Pancreas (tissue), 10 donors: ENCODE measurements around the gene PRODH2. TPM values are rescaled to one million over a fixed set of nuclear protein-coding genes. Genes with fewer than 3 reads are reported as not detected.

Experiments
- ATAC-seq, 4 donors: fragments of 200-7000 bp; cut with Tn5 transposase; one replicate each; pipeline versions ENCODE4 v1.8.0 to v1.9.1; 2020; ENCODE audit warnings: mild to moderate bottlenecking in 4 of 4, moderate library complexity in 4 of 4
- DNase-seq, 6 donors: peaks; one replicate each; pipeline ENCODE4 v3.0.0-alpha.2; 2020
- FAIRE-seq: peaks from 2 replicates; lab custom pipeline; 2012; peaks lifted over from hg19 to GRCh38; lab: Jason Lieb, UNC
- H3K27ac ChIP-seq, 4 donors: fragments of 200-600 bp; sonication (generic); 1 replicate in 3 of 4; 2 replicates in 1 of 4; pipeline versions ENCODE4 v1.5.0 to v1.8.0; 2020
- H3K27me3 ChIP-seq, 4 donors: fragments of 200-600 bp; one replicate each; pipeline ENCODE4 v1.8.0; 2021
- H3K36me3 ChIP-seq, 3 donors: fragments of 200-600 bp; sonication (generic) in 1 of 3; one replicate each; pipeline versions ENCODE4 v1.5.0 to v1.8.0; 2020 to 2021
- H3K4me1 ChIP-seq, 3 donors: fragments of 200-600 bp; one replicate each; pipeline ENCODE4 v1.8.0; 2021
- H3K4me3 ChIP-seq, 4 donors: fragments of 200-600 bp; sonication (generic) in 2 of 4; one replicate each; pipeline versions ENCODE4 v1.5.0 to v1.8.0; 2020 to 2021
- H3K9me3 ChIP-seq, 4 donors: fragments of 200-600 bp; one replicate each; pipeline ENCODE4 v1.8.0; 2021
- WGBS, 2 donors: extraction: QIAGEN DNeasy Blood & Tissue Kit; methylation state at CpG; one replicate each; pipeline ENCODE4 v1.1.7; 2013; 5-methylcytosine and 5-hydroxymethylcytosine counted together
- intact Hi-C, 3 donors: fragments of 100-400 bp; cut with DNase I; formaldehyde crosslinking; loops; one replicate each; pipeline versions ENCODE4 v1.11.1 to v1.14.2; 2022
- polyA plus RNA-seq, 2 donors: library from polyadenylated mRNA; stranded (reverse); fragments of 200-250 nt; gene quantifications; one replicate each; pipeline ENCODE4 v1.2.3, GENCODE V29; 2013
- total RNA-seq, 6 donors: library from RNA; stranded (reverse); fragmentation: NEBNext Ultra II Directional in 4 of 6; extraction: Animal tissue kit (Norgen Biotek cat#: 25700) in 4 of 6; gene quantifications; one replicate each; pipeline versions ENCODE4 v1.2.1 to v1.2.4, GENCODE V29; 2021 to 2023
- TF ChIP-seq, protein P1 (sequence below), 4 donors: fragments of 200-600 bp; sonication (generic) in 3 of 4; IDR thresholded peaks; one replicate each; pipeline versions ENCODE4 v1.5.0 to v1.8.0; 2021; ENCODE audit warnings: antibody characterized with exemption in 4 of 4
- donor health status: healthy with polysubstance abuse.
- donor health status: DM: no; HTN: no; CAD: no; lungs with moderate emphysema.
- donor health status: DM: no; HTN: no; CAD: no.
- donor health status: control.
- donor health status: control.
- donor health status: Bipolar disorder and iron deficiency.
- donor health status: DM: yes; HTN: yes; CAD: no.
- donor health status: DM: no; HTN: no; CAD: no.
- donor health status: DM: no; HTN: no; CAD: no.
- donor health status: DM: yes; HTN: yes; CAD: no.

Gene PRODH2
- total and polyA plus RNA-seq, 8 donors, result 0.95 to 21.5 (median 4.2) TPM

DNA sequence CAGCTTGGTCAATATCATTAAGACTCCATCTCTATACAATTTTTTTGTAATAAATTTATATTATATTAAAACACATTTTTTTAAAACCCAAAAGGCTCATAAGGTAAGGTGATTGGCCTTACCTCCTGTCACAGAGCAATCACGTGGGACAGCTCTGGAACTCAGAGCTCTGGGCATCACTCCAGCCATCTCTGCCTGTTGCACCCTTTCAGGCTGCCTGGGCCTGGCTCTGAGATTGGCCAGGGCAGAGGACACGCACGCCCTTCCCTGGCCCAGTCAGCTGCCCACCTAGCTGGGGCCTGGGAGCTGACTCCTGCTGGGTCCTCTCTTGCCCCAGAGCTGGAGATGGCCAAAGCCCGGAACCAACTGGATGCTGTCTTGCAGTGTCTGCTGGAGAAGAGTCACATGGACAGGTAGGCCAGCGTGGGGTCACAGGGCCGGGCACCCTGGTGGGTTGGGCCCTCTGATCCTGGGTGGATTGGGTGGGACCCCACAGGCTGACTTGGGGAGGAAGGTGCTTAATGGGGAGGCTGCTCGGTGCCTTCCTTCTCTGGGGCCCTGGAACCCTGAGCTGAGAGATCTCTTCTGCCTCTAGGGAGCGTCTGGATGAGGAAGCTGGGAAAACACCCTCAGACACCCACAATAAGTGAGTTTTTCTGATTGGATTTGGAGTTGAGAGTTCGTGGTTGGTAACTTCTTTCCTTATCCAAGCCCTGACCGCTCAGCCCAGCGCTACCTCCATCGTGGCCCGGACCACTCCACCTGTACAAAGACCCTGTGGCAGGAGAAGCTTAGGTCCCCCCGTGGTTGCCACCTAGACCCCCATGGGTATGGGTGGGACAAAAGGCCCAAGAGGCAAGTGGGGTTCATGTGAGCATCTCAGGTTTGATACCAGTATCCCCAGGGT, 60.6 kb downstream of the PRODH2 start:
- peaks cover 0 to 4% (median 0%) of the 10 kb centered on the region in 3 donors for H3K36me3 ChIP-seq
- no peaks in the 10 kb centered on the region for H3K27me3 ChIP-seq
- intact Hi-C loops, result no loop called here
- H3K4me1 ChIP-seq, result peaks cover 0 to 17% (median 7%) of the 10 kb centered on the region in 3 donors
- no peak for ATAC-seq
- 85 to 89% methylated on average over 14 of the region's 14 CpGs for WGBS, 2 donors
- H3K4me3 ChIP-seq, result no peak overlapping the region
- peak in 1 of 6 donors; percentile 52 for DNase-seq
- TF ChIP-seq, protein P1, sequence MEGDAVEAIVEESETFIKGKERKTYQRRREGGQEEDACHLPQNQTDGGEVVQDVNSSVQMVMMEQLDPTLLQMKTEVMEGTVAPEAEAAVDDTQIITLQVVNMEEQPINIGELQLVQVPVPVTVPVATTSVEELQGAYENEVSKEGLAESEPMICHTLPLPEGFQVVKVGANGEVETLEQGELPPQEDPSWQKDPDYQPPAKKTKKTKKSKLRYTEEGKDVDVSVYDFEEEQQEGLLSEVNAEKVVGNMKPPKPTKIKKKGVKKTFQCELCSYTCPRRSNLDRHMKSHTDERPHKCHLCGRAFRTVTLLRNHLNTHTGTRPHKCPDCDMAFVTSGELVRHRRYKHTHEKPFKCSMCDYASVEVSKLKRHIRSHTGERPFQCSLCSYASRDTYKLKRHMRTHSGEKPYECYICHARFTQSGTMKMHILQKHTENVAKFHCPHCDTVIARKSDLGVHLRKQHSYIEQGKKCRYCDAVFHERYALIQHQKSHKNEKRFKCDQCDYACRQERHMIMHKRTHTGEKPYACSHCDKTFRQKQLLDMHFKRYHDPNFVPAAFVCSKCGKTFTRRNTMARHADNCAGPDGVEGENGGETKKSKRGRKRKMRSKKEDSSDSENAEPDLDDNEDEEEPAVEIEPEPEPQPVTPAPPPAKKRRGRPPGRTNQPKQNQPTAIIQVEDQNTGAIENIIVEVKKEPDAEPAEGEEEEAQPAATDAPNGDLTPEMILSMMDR (IDR thresholded peaks at IDR 0.05), result no peak
- FAIRE-seq, result no peak
- H3K9me3 ChIP-seq, result no peaks in the 10 kb centered on the region
- no peak overlapping the region for H3K27ac ChIP-seq

DNA sequence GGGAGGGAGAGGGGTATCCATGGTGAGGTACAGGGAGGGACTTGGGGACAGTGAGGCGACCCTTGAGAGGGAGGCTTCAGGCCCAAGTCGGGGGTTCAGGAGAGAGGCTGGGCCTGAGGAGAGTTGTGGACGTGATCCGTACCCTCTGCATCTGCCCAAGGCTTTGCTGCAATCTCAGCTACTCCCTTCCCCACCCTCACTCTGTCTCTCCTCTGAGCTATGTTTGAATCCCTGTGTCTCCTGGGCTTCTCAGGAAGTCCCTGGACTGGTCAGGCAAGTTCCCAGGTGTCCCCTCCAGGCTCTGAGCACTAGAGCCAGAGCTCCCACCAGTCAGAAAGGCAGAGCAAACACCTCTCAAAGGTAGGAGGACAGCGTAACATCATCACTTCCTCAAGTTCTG, 62.5 kb downstream of the PRODH2 start:
- 86 to 97% methylated on average over 5 of the region's 5 CpGs for WGBS, 2 donors
- ATAC-seq (no peak), FAIRE-seq (no peak), DNase-seq (no peak)
- Histone ChIP-seq H3K27ac (no peak overlapping the region), H3K9me3 (no peaks in the 10 kb centered on the region), H3K27me3 (no peaks in the 10 kb centered on the region), H3K4me1 (peaks cover 0 to 18% (median 4%) of the 10 kb centered on the region in 3 donors), H3K4me3 (no peak overlapping the region), H3K36me3 (peaks cover 0 to 4% (median 0%) of the 10 kb centered on the region in 3 donors)
- intact Hi-C loops, result no loop called here
- TF ChIP-seq, protein P1 (IDR thresholded peaks at IDR 0.05), result no peak

Other genes starting within 250 kb of the PRODH2 start
- gene ATP4A, start 249.2 kb downstream of the PRODH2 start, total RNA-seq, result 1 to 10 TPM in 4 of 6 donors, under 1 TPM in 2; 0.28 to 3.0 (median 2.0) TPM
- gene ATP4A, start 249.2 kb downstream of the PRODH2 start, polyA plus RNA-seq, result 10 to 100 TPM in 1 of 2 donors, 1 to 10 TPM in 1; 6.0 to 10.8 TPM
- not detected for gene PMIS2, start 226.7 kb downstream of the PRODH2 start, total RNA-seq
- not detected for gene PMIS2, start 226.7 kb downstream of the PRODH2 start, polyA plus RNA-seq
- 10 to 100 TPM in 1 of 6 donors, 1 to 10 TPM in 5; 5.6 to 10.6 (median 6.5) TPM for gene HAUS5, start 200.1 kb downstream of the PRODH2 start, total RNA-seq
- 10 to 100 TPM; 22.1 to 22.5 TPM for gene HAUS5, start 200.1 kb downstream of the PRODH2 start, polyA plus RNA-seq
- gene RBM42, start 183.8 kb downstream of the PRODH2 start, total RNA-seq, result 10 to 100 TPM; 18.2 to 34.0 (median 28.3) TPM
- gene RBM42, start 183.8 kb downstream of the PRODH2 start, polyA plus RNA-seq, result 10 to 100 TPM; 38.1 to 38.6 TPM
- gene ETV2, start 171.1 kb downstream of the PRODH2 start, total RNA-seq, result 1 to 10 TPM in 3 of 6 donors, under 1 TPM in 3; 0.32 to 1.5 (median 0.99) TPM
- 1 to 10 TPM; 1.5 to 4.1 TPM for gene ETV2, start 171.1 kb downstream of the PRODH2 start, polyA plus RNA-seq
- 100 to 1,000 TPM; 119 to 164 (median 147) TPM for gene COX6B1, start 164.5 kb downstream of the PRODH2 start, total RNA-seq
- gene COX6B1, start 164.5 kb downstream of the PRODH2 start, polyA plus RNA-seq, result 100 to 1,000 TPM; 328 to 491 TPM
- not detected for gene UPK1A, start 146.3 kb downstream of the PRODH2 start, total RNA-seq
- under 1 TPM in 1 of 2 donors, not detected in 1; 0.16 TPM for gene UPK1A, start 146.3 kb downstream of the PRODH2 start, polyA plus RNA-seq
- under 1 TPM in 1 of 6 donors, not detected in 5; 0.13 TPM for gene ZBTB32, start 108.3 kb downstream of the PRODH2 start, total RNA-seq
- gene ZBTB32, start 108.3 kb downstream of the PRODH2 start, polyA plus RNA-seq, result under 1 TPM in 1 of 2 donors, not detected in 1; 0.14 TPM
- 10 to 100 TPM; 16.7 to 28.4 (median 23.8) TPM for gene KMT2B, start 94.8 kb downstream of the PRODH2 start, total RNA-seq
- gene KMT2B, start 94.8 kb downstream of the PRODH2 start, polyA plus RNA-seq, result 10 to 100 TPM; 56.0 to 59.9 TPM
- 1 to 10 TPM; 1.3 to 9.4 (median 6.4) TPM for gene IGFLR1, start 70.4 kb downstream of the PRODH2 start, total RNA-seq
- gene IGFLR1, start 70.4 kb downstream of the PRODH2 start, polyA plus RNA-seq, result 10 to 100 TPM in 1 of 2 donors, 1 to 10 TPM in 1; 7.4 to 17.3 TPM
- 10 to 100 TPM in 5 of 6 donors, 1 to 10 TPM in 1; 9.7 to 14.3 (median 11.7) TPM for gene U2AF1L4, start 67.4 kb downstream of the PRODH2 start, total RNA-seq
- 100 to 1,000 TPM in 1 of 2 donors, 10 to 100 TPM in 1; 62.7 to 124 TPM for gene U2AF1L4, start 67.4 kb downstream of the PRODH2 start, polyA plus RNA-seq
- 10 to 100 TPM; 26.7 to 38.2 (median 35.1) TPM for gene PSENEN, start 67.2 kb downstream of the PRODH2 start, total RNA-seq
- 10 to 100 TPM; 53.5 to 64.6 TPM for gene PSENEN, start 67.2 kb downstream of the PRODH2 start, polyA plus RNA-seq
- gene LIN37, start 64.3 kb downstream of the PRODH2 start, total RNA-seq, result 1 to 10 TPM; 1.7 to 5.5 (median 3.7) TPM
- gene LIN37, start 64.3 kb downstream of the PRODH2 start, polyA plus RNA-seq, result 10 to 100 TPM; 41.2 to 44.0 TPM
- 10 to 100 TPM in 3 of 6 donors, 1 to 10 TPM in 3; 3.4 to 16.4 (median 11.7) TPM for gene HSPB6, start 55.8 kb downstream of the PRODH2 start, total RNA-seq
- 10 to 100 TPM; 42.2 to 59.8 TPM for gene HSPB6, start 55.8 kb downstream of the PRODH2 start, polyA plus RNA-seq
- gene PROSER3, start 54.7 kb downstream of the PRODH2 start, total RNA-seq, result 1 to 10 TPM; 7.2 to 9.9 (median 8.6) TPM
- 10 to 100 TPM in 1 of 2 donors, 1 to 10 TPM in 1; 7.8 to 19.6 TPM for gene PROSER3, start 54.7 kb downstream of the PRODH2 start, polyA plus RNA-seq
- 10 to 100 TPM in 2 of 6 donors, 1 to 10 TPM in 4; 2.7 to 13.9 (median 8.0) TPM for gene ARHGAP33, start 37.3 kb downstream of the PRODH2 start, total RNA-seq
- 10 to 100 TPM; 23.8 to 39.6 TPM for gene ARHGAP33, start 37.3 kb downstream of the PRODH2 start, polyA plus RNA-seq
- 10 to 100 TPM; 11.5 to 21.3 (median 15.1) TPM for gene NPHS1, start 39.7 kb upstream of the PRODH2 start, total RNA-seq
- gene NPHS1, start 39.7 kb upstream of the PRODH2 start, polyA plus RNA-seq, result 10 to 100 TPM; 17.1 to 32.3 TPM
- gene KIRREL2, start 44.1 kb upstream of the PRODH2 start, total RNA-seq, result 10 to 100 TPM; 28.5 to 89.0 (median 47.9) TPM
- 10 to 100 TPM; 38.1 to 49.7 TPM for gene KIRREL2, start 44.1 kb upstream of the PRODH2 start, polyA plus RNA-seq
- gene APLP1, start 55.7 kb upstream of the PRODH2 start, total RNA-seq, result 10 to 100 TPM; 39.2 to 71.8 (median 47.1) TPM
- gene APLP1, start 55.7 kb upstream of the PRODH2 start, polyA plus RNA-seq, result 100 to 1,000 TPM; 100 to 154 TPM
- 10 to 100 TPM in 1 of 6 donors, 1 to 10 TPM in 5; 3.1 to 10.4 (median 4.2) TPM for gene NFKBID, start 87.7 kb upstream of the PRODH2 start, total RNA-seq
- gene NFKBID, start 87.7 kb upstream of the PRODH2 start, polyA plus RNA-seq, result 10 to 100 TPM; 15.7 to 16.7 TPM
- gene HCST, start 89.7 kb upstream of the PRODH2 start, total RNA-seq, result 1 to 10 TPM in 4 of 6 donors, under 1 TPM in 2; 0.46 to 7.4 (median 1.7) TPM
- gene HCST, start 89.7 kb upstream of the PRODH2 start, polyA plus RNA-seq, result 10 to 100 TPM in 1 of 2 donors, 1 to 10 TPM in 1; 2.3 to 10.2 TPM
- 10 to 100 TPM in 3 of 6 donors, 1 to 10 TPM in 3; 2.5 to 73.8 (median 11.0) TPM for gene TYROBP, start 95.5 kb upstream of the PRODH2 start, total RNA-seq
- 10 to 100 TPM; 17.4 to 22.8 TPM for gene TYROBP, start 95.5 kb upstream of the PRODH2 start, polyA plus RNA-seq
- gene LRFN3, start 123.5 kb upstream of the PRODH2 start, total RNA-seq, result 1 to 10 TPM; 4.9 to 9.8 (median 6.2) TPM
- gene LRFN3, start 123.5 kb upstream of the PRODH2 start, polyA plus RNA-seq, result 1 to 10 TPM; 6.7 to 7.6 TPM
- 10 to 100 TPM in 5 of 6 donors, 1 to 10 TPM in 1; 8.7 to 16.6 (median 10.8) TPM for gene SDHAF1, start 182.3 kb upstream of the PRODH2 start, total RNA-seq
- gene SDHAF1, start 182.3 kb upstream of the PRODH2 start, polyA plus RNA-seq, result 10 to 100 TPM; 15.8 to 21.0 TPM
- gene SYNE4, start 196.0 kb upstream of the PRODH2 start, total RNA-seq, result 1 to 10 TPM; 2.6 to 5.9 (median 4.3) TPM
- 10 to 100 TPM in 1 of 2 donors, 1 to 10 TPM in 1; 7.3 to 14.3 TPM for gene SYNE4, start 196.0 kb upstream of the PRODH2 start, polyA plus RNA-seq
- gene ALKBH6, start 201.4 kb upstream of the PRODH2 start, total RNA-seq, result 10 to 100 TPM in 1 of 6 donors, 1 to 10 TPM in 5; 2.6 to 10.9 (median 4.9) TPM
- 10 to 100 TPM; 15.4 to 22.8 TPM for gene ALKBH6, start 201.4 kb upstream of the PRODH2 start, polyA plus RNA-seq
- gene CLIP3, start 220.0 kb upstream of the PRODH2 start, total RNA-seq, result 1 to 10 TPM; 1.2 to 5.7 (median 2.5) TPM
- 1 to 10 TPM; 3.0 to 9.1 TPM for gene CLIP3, start 220.0 kb upstream of the PRODH2 start, polyA plus RNA-seq
- 1 to 10 TPM in 5 of 6 donors, under 1 TPM in 1; 0.88 to 2.7 (median 1.8) TPM for gene THAP8, start 241.4 kb upstream of the PRODH2 start, total RNA-seq
- 1 to 10 TPM; 3.0 to 3.2 TPM for gene THAP8, start 241.4 kb upstream of the PRODH2 start, polyA plus RNA-seq
- gene WDR62, start 242.1 kb upstream of the PRODH2 start, total RNA-seq, result under 1 TPM; 0.12 to 0.47 (median 0.26) TPM
- gene WDR62, start 242.1 kb upstream of the PRODH2 start, polyA plus RNA-seq, result under 1 TPM; 0.42 to 0.49 TPM